SK-N-SH treated with all-trans-retinoic acid at 6 μM for 48 hours (cell line): ENCODE results near the gene OS9.

Experiments
- ATAC-seq: fragments of 200-7000 bp; cut with Tn5 transposase; 3 replicates; pipeline ENCODE4 v1.9.1; 2020; ENCODE audit warnings: mild to moderate bottlenecking, moderate library complexity
- ARNTL ChIP-seq: fragments of 450-650 bp; formaldehyde crosslinking; IDR thresholded peaks from 2 replicates; pipeline ENCODE4 v1.5.0; 2020; ENCODE audit warnings: low read depth, mild to moderate bottlenecking, moderate library complexity, borderline replicate concordance
- CREB5 ChIP-seq: fragments of 250-450 bp; sonication (Bioruptor Pico); IDR thresholded peaks from 2 replicates; pipeline ENCODE4 v1.5.1; 2020; ENCODE audit warnings: low read depth, mild to moderate bottlenecking, moderate library complexity
- CSDC2 ChIP-seq: fragments of 250-450 bp; sonication (Bioruptor Pico); IDR thresholded peaks from 2 replicates; pipeline ENCODE4 v1.5.0; 2020; ENCODE audit warnings: mild to moderate bottlenecking, moderate library complexity
- CSRNP3 ChIP-seq: fragments of 250-450 bp; sonication (Bioruptor Pico); IDR thresholded peaks from 2 replicates; pipeline ENCODE4 v1.5.1; 2021; ENCODE audit warnings: mild to moderate bottlenecking, moderate library complexity
- ISL1 ChIP-seq: fragments of 250-450 bp; sonication (Bioruptor Pico); IDR thresholded peaks from 2 replicates; pipeline ENCODE4 v2.1.2; 2022; ENCODE audit warnings: mild to moderate bottlenecking, moderate library complexity
- OSR1 ChIP-seq: fragments of 250-450 bp; sonication (Bioruptor Pico); IDR thresholded peaks from 2 replicates; pipeline ENCODE4 v1.8.0; 2022; ENCODE audit warnings: moderate library complexity, mild to moderate bottlenecking, inconsistent platforms
- PATZ1 ChIP-seq: fragments of 250-450 bp; sonication (Bioruptor Pico); IDR thresholded peaks from 2 replicates; pipeline ENCODE4 v1.8.0; 2020; ENCODE audit warnings: mild to moderate bottlenecking, moderate library complexity, borderline replicate concordance
- POU6F1 ChIP-seq: fragments of 250-450 bp; sonication (Bioruptor Pico); IDR thresholded peaks from 2 replicates; pipeline ENCODE4 v1.8.0; 2021; ENCODE audit warnings: low read depth, mild to moderate bottlenecking, moderate library complexity, borderline replicate concordance
- PPARA ChIP-seq: fragments of 250-450 bp; sonication (Bioruptor Pico); IDR thresholded peaks from 2 replicates; pipeline ENCODE4 v1.5.0; 2020; ENCODE audit warnings: mild to moderate bottlenecking, borderline replicate concordance
- TOX ChIP-seq: fragments of 250-450 bp; sonication (Bioruptor Pico); IDR thresholded peaks from 2 replicates; pipeline ENCODE4 v1.8.0; 2021; ENCODE audit warnings: mild to moderate bottlenecking, moderate library complexity, borderline replicate concordance
- TSHZ2 ChIP-seq: fragments of 250-450 bp; sonication (Bioruptor Pico); IDR thresholded peaks from 2 replicates; pipeline ENCODE4 v1.5.0; 2020; ENCODE audit warnings: mild to moderate bottlenecking, moderate library complexity
- ZFP30 ChIP-seq: fragments of 450-650 bp; formaldehyde crosslinking; IDR thresholded peaks from 2 replicates; pipeline ENCODE4 v1.5.0; 2022; ENCODE audit warnings: mild to moderate bottlenecking, moderate library complexity
- ZNF565 ChIP-seq: fragments of 450-650 bp; formaldehyde crosslinking; conservative IDR thresholded peaks from 2 replicates; pipeline ENCODE4 v1.5.0; 2020; ENCODE audit warnings: low read depth, mild to moderate bottlenecking, moderate library complexity
- ZNF70 ChIP-seq: fragments of 450-650 bp; formaldehyde crosslinking; IDR thresholded peaks from 2 replicates; pipeline ENCODE4 v1.5.0; 2020; ENCODE audit warnings: mild to moderate bottlenecking, moderate library complexity

The OS9 gene

GRCh38 chr12:57758552-57759359, 64.8 kb downstream of the OS9 start (continued):
- no peak for TF ChIP-seq POU6F1 (CRISPR knock-in tag)
- TF ChIP-seq ARNTL (CRISPR knock-in tag) = no peak
- no peak for TF ChIP-seq ZFP30 (CRISPR knock-in tag)
- no peak for TF ChIP-seq TOX (CRISPR knock-in tag)
- TF ChIP-seq ISL1 = no peak

GRCh38 chr12:57759360-57759980, 65.5 kb downstream of the OS9 start:
- TF ChIP-seq ZNF565 (CRISPR knock-in tag) (no peak), ZFP30 (CRISPR knock-in tag) (no peak), CSDC2 (CRISPR knock-in tag) (no peak), OSR1 (CRISPR knock-in tag) (no peak), ZNF70 (CRISPR knock-in tag) (no peak), TSHZ2 (CRISPR knock-in tag) (no peak), TOX (CRISPR knock-in tag) (no peak)

GRCh38 chr12:57760347-57760982, 66.5 kb downstream of the OS9 start:
- ATAC-seq = no peak

More at GRCh38 chr12:57759360-57759980, 65.5 kb downstream of the OS9 start:
- peak; percentile 51 for ATAC-seq

More at GRCh38 chr12:57760347-57760982, 66.5 kb downstream of the OS9 start:
- TF ChIP-seq ARNTL (CRISPR knock-in tag) (no peak), ZNF565 (CRISPR knock-in tag) (no peak), OSR1 (CRISPR knock-in tag) (no peak), TSHZ2 (CRISPR knock-in tag) (no peak), CSRNP3 (CRISPR knock-in tag) (no peak), PATZ1 (CRISPR knock-in tag) (no peak), PPARA (CRISPR knock-in tag) (no peak), CREB5 (no peak), ISL1 (no peak)
